H9 (cell line): ENCODE measurements around the gene SERPINE2. TPM values are rescaled to one million over a fixed set of nuclear protein-coding genes. Genes with fewer than 3 reads are reported as not detected.

ENCODE experiments used
- DNase-seq: peaks from one replicate; pipeline ENCODE4 v3.0.0-alpha.2; 2017
- H2AFZ ChIP-seq: one replicate; pipeline ENCODE4 v1.6.1; 2013; ENCODE audit warnings: mild to moderate bottlenecking, low read length, control low read depth, moderate library complexity
- H2AK5ac ChIP-seq: 2 replicates; pipeline ENCODE4 v1.6.1; 2013; ENCODE audit warnings: low read length, control low read depth, mixed read lengths; ENCODE audit not compliant: insufficient read length
- H2BK120ac ChIP-seq: one replicate; pipeline ENCODE4 v1.6.1; 2013; ENCODE audit warnings: low read depth, mild to moderate bottlenecking, low read length, control low read depth, inconsistent platforms; ENCODE audit not compliant: poor library complexity, severe bottlenecking
- H2BK12ac ChIP-seq: 2 replicates; pipeline ENCODE4 v1.6.1; 2013; ENCODE audit warnings: low read length, control low read depth, mixed read lengths, low read depth; ENCODE audit not compliant: insufficient read length
- H2BK15ac ChIP-seq: 2 replicates; pipeline ENCODE4 v1.6.1; 2013; ENCODE audit warnings: low read depth, low read length, control low read depth
- H2BK20ac ChIP-seq: one replicate; pipeline ENCODE4 v1.6.1; 2013; ENCODE audit warnings: low read depth, mild to moderate bottlenecking, low read length, control low read depth, inconsistent platforms; ENCODE audit not compliant: poor library complexity, severe bottlenecking
- H2BK5ac ChIP-seq: 2 replicates; pipeline ENCODE4 v1.6.1; 2013; ENCODE audit warnings: low read length, control low read depth, mixed read lengths; ENCODE audit not compliant: insufficient read length
- H3K14ac ChIP-seq: 2 replicates; pipeline ENCODE4 v1.6.1; 2013; ENCODE audit warnings: low read length, control low read depth; ENCODE audit not compliant: insufficient read depth
- H3K18ac ChIP-seq: 2 replicates; pipeline ENCODE4 v1.6.1; 2013; ENCODE audit warnings: low read depth, mild to moderate bottlenecking, mixed read lengths, low read length, control low read depth; ENCODE audit not compliant: insufficient read length
- H3K23ac ChIP-seq: 2 replicates; pipeline ENCODE4 v1.6.1; 2013; ENCODE audit warnings: low read length, control low read depth, mixed read lengths, low read depth; ENCODE audit not compliant: insufficient read length
- H3K23me2 ChIP-seq: 2 replicates; pipeline ENCODE4 v1.6.1; 2013; ENCODE audit warnings: low read depth, mild to moderate bottlenecking, mixed read lengths, low read length, control low read depth; ENCODE audit not compliant: insufficient read length, poor library complexity, severe bottlenecking
- H3K27ac ChIP-seq: 2 replicates; pipeline ENCODE4 v1.5.1; 2013; ENCODE audit warnings: low read length, control low read depth, mixed read lengths, low read depth; ENCODE audit not compliant: insufficient read length
- H3K27me3 ChIP-seq: 2 replicates; pipeline ENCODE4 v1.6.1; 2013; ENCODE audit warnings: low read length, control low read depth, inconsistent platforms; ENCODE audit not compliant: insufficient read depth
- H3K4ac ChIP-seq: 2 replicates; pipeline ENCODE4 v1.6.1; 2013; ENCODE audit warnings: low read depth, mild to moderate bottlenecking, control low read depth, inconsistent platforms, low read length, moderate library complexity
- H3K4me1 ChIP-seq: 2 replicates; pipeline ENCODE4 v1.6.1; 2013; ENCODE audit warnings: low read length, control low read depth, inconsistent platforms; ENCODE audit not compliant: insufficient read depth
- H3K4me2 ChIP-seq: 2 replicates; pipeline ENCODE4 v1.6.1; 2013; ENCODE audit warnings: low read length, control low read depth, mixed read lengths; ENCODE audit not compliant: insufficient read length, insufficient read depth
- H3K56ac ChIP-seq: 2 replicates; pipeline ENCODE4 v1.6.1; 2013; ENCODE audit warnings: low read depth, mild to moderate bottlenecking, mixed read lengths, low read length, control low read depth; ENCODE audit not compliant: insufficient read length
- H3K79me1 ChIP-seq: 2 replicates; pipeline ENCODE4 v1.6.1; 2013; ENCODE audit warnings: low read depth, mild to moderate bottlenecking, moderate library complexity, low read length, control low read depth, inconsistent platforms; ENCODE audit not compliant: insufficient read depth, poor library complexity, severe bottlenecking
- H3K79me2 ChIP-seq: 2 replicates; pipeline ENCODE4 v1.6.1; 2013; ENCODE audit warnings: low read length, control low read depth, inconsistent platforms; ENCODE audit not compliant: insufficient read depth
- H3K9ac ChIP-seq: 2 replicates; pipeline ENCODE4 v1.6.1; 2013; ENCODE audit warnings: low read length, control low read depth, mixed read lengths; ENCODE audit not compliant: insufficient read length; ENCODE audit errors: extremely low read depth
- H3K9me3 ChIP-seq: one replicate; pipeline ENCODE4 v1.6.1; 2013; ENCODE audit warnings: low read depth, low read length, inconsistent platforms; ENCODE audit not compliant: control insufficient read depth
- H3T11ph ChIP-seq: one replicate; pipeline ENCODE4 v1.6.1; 2013; ENCODE audit warnings: mild to moderate bottlenecking, low read length, control low read depth, inconsistent platforms
- H4K20me1 ChIP-seq: one replicate; pipeline ENCODE4 v1.6.1; 2013; ENCODE audit not compliant: control insufficient read depth, insufficient read length, insufficient read depth
- H4K5ac ChIP-seq: 2 replicates; pipeline ENCODE4 v1.6.1; 2013; ENCODE audit warnings: low read depth, mild to moderate bottlenecking, mixed read lengths, low read length, control low read depth; ENCODE audit not compliant: insufficient read length
- H4K8ac ChIP-seq: replicated peaks from 2 replicates; pipeline ENCODE4 v1.6.1; 2013; ENCODE audit warnings: low read length, control low read depth, mixed read lengths, low read depth; ENCODE audit not compliant: insufficient read length
- H4K91ac ChIP-seq: 2 replicates; pipeline ENCODE4 v1.6.1; 2013; ENCODE audit warnings: low read depth, mild to moderate bottlenecking, moderate library complexity, mixed read lengths, low read length, control low read depth; ENCODE audit not compliant: insufficient read length
- H3K27ac Mint-ChIP-seq, 3 experiments: 2 replicates in 2 of 3; 3 replicates in 1 of 3; pipeline ENCODE4 v1.8.0; 2020 to 2021; ENCODE audit warnings: mixed read lengths in 3 of 3, mild to moderate bottlenecking in 1 of 3, moderate library complexity in 1 of 3
- H3K27me3 Mint-ChIP-seq: 2 replicates; pipeline ENCODE4 v1.8.0; 2021; ENCODE audit warnings: low read depth, mild to moderate bottlenecking, moderate library complexity, mixed read lengths
- H3K36me3 Mint-ChIP-seq, 3 experiments: 2 replicates in 2 of 3; 3 replicates in 1 of 3; pipeline ENCODE4 v1.8.0; 2020 to 2021; ENCODE audit warnings: low read depth in 3 of 3, mixed read lengths in 3 of 3; ENCODE audit not compliant: insufficient read depth in 1 of 3
- H3K4me1 Mint-ChIP-seq, 2 experiments: 2 replicates each; pipeline ENCODE4 v1.8.0; 2020; ENCODE audit warnings: mixed read lengths in 2 of 2
- H3K4me3 Mint-ChIP-seq, 2 experiments: 2 replicates in 1 of 2; 3 replicates in 1 of 2; pipeline ENCODE4 v1.8.0; 2020 to 2021; ENCODE audit warnings: mild to moderate bottlenecking in 2 of 2, mixed read lengths in 2 of 2, moderate library complexity in 1 of 2
- H3K9me3 Mint-ChIP-seq, 2 experiments: 2 replicates in 1 of 2; 3 replicates in 1 of 2; pipeline ENCODE4 v1.8.0; 2020; ENCODE audit warnings: mild to moderate bottlenecking in 2 of 2, mixed read lengths in 2 of 2, moderate library complexity in 1 of 2
- CTCF ChIP-seq: fragments of 200-600 bp; sonication (generic); conservative IDR thresholded peaks from 3 replicates; pipeline ENCODE4 v1.8.0; 2021; ENCODE audit warnings: antibody characterized with exemption, mild to moderate bottlenecking
- WGBS: extraction: QIAGEN DNeasy Blood & Tissue Kit; methylation state at CpG from one replicate; pipeline ENCODE4 v1.1.7; 2013; ENCODE audit warnings: missing lambda C conversion rate, low lambda C conversion rate, mixed read lengths; ENCODE audit not compliant: insufficient read length; ENCODE audit errors: extremely low coverage; 5-methylcytosine and 5-hydroxymethylcytosine counted together
- total RNA-seq: library from RNA; stranded (reverse); gene quantifications from 2 replicates; pipeline ENCODE4 v1.2.1, GENCODE V29; 2021

The SERPINE2 gene
- total RNA-seq, 1 experiment from 2014 or later = 40.0 TPM

GRCh38 chr2:223949241-223949840 is 89.7 kb downstream of the SERPINE2 start:
- no peak for TF ChIP-seq CTCF
- Histone ChIP-seq H4K5ac (no peak overlapping the region), H2BK120ac (no peak overlapping the region), H3K23me2 (no peaks in the 10 kb centered on the region), H3K18ac (no peak overlapping the region), H4K20me1 (no peaks in the 10 kb centered on the region), H3K9me3 (no peaks in the 10 kb centered on the region), H3K23ac (no peak overlapping the region), H4K8ac (no peak overlapping the region), H3K56ac (no peak overlapping the region), H3K79me1 (no peaks in the 10 kb centered on the region), H4K91ac (no peak overlapping the region), H3K27me3 (no peaks in the 10 kb centered on the region), H3K4me2 (no peak overlapping the region), H3K4ac (no peak overlapping the region), H2AK5ac (no peak overlapping the region), H3T11ph (no peak overlapping the region), H2BK20ac (no peak overlapping the region), H2BK5ac (no peak overlapping the region), H3K79me2 (no peaks in the 10 kb centered on the region), H2BK12ac (no peak overlapping the region), H2AFZ (no peak overlapping the region), H3K27ac (no peak overlapping the region), H2BK15ac (no peak overlapping the region), H3K14ac (no peak overlapping the region), H3K9ac (no peak overlapping the region), H3K4me1 (peaks cover 12% of the 10 kb centered on the region)
- Mint-ChIP-seq H3K9me3 (no peaks in the 10 kb centered on the region), H3K27ac (no peak overlapping the region), H3K27me3 (peaks cover 2% of the 10 kb centered on the region), H3K4me1 (peaks cover 41 to 54% of the 10 kb centered on the region in 2 experiments), H3K4me3 (no peak overlapping the region), H3K36me3 (no peaks in the 10 kb centered on the region; a peak in 1 of 7 replicates)
- WGBS = no CpG with 5 or more reads among the region's 3 CpGs
- no peak for DNase-seq
